ENCODE data around the gene TTC28.
A peak's percentile ranks its signal among the peaks of the same experiment; 100 is the strongest.

TTC28 gene

DNA sequence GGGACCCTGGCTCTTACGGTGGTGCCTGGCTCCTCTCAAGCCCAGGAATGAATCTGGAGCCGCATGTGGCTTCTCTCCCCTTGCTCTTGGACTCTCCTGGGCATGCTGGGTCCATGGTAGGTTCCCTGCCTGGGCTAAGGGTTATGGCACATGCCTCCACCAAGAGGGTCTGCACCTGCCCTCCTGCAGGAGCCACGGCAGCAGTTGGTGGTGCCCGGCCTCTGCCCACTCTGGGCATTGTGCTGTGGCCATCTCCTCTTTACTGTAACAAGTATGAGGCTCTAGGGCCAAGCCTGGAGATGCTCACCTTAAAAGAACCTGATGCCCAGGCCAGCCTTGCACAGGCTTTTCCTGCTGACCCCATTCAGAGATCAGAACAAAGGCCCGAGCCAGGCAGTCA, 656.6 kb downstream of the TTC28 start:
- no peaks in the 10 kb centered on the region for H3K9me3 Mint-ChIP-seq
- H3K27ac Mint-ChIP-seq, result no peak overlapping the region
- H3K36me3 Mint-ChIP-seq, result no peaks in the 10 kb centered on the region
- CTCF ChIA-PET, result interaction anchor here (1.1 to 1.5 kb wide), 2 partner anchors 418 to 419 kb away, joined by 3 to 4 read pairs; no protein-coding TSS in a partner anchor
- peaks cover 5% of the 10 kb centered on the region for H3K4me1 Mint-ChIP-seq
- H3K4me3 Mint-ChIP-seq, result no peak overlapping the region
- no peaks in the 10 kb centered on the region for H3K27me3 Mint-ChIP-seq
- DNase-seq, result peak; percentile 6

DNA sequence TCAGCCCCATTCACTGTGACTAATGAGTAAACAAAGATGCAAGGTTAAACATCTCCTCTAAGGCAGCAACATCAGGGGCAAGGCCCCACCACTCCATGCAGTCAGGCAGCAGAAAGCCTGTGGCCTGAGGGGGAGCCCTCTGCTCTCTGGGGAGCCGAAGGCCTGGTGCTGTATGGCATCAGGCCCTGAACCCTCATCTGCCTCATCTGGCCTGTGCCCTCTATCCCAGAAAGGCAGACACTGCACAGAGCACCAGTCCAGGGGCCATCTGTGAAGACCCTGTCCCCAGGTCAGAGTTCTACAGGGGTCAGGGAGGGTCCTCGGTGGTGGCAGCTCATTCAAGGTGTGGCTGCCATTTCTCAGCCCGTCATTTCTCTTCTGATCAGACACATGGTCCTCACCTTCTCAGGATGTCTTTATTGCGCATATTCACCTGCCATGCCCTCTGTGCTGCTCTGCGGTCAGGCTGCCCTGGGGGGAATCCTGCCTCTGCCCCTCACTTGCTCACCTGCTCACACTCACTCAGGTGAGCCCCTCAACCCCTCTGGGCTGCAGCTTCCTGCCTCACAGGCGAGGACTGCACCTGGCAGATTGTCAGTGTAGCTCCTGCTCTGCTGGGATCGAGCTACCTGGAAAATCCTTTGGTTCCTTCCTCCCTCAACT, 657.5 kb downstream of the TTC28 start:
- CTCF ChIA-PET, result interaction anchor here (2.4 kb wide), 1 partner anchor 571 kb away, joined by 18 read pairs; no protein-coding TSS in a partner anchor
- no peaks in the 10 kb centered on the region for H3K27me3 Mint-ChIP-seq
- peaks cover 5% of the 10 kb centered on the region for H3K4me1 Mint-ChIP-seq
- H3K27ac Mint-ChIP-seq, result no peak overlapping the region
- H3K36me3 Mint-ChIP-seq, result no peaks in the 10 kb centered on the region
- no peaks in the 10 kb centered on the region for H3K9me3 Mint-ChIP-seq
- peak; percentile 12 for DNase-seq
- H3K4me3 Mint-ChIP-seq, result no peak overlapping the region

DNA sequence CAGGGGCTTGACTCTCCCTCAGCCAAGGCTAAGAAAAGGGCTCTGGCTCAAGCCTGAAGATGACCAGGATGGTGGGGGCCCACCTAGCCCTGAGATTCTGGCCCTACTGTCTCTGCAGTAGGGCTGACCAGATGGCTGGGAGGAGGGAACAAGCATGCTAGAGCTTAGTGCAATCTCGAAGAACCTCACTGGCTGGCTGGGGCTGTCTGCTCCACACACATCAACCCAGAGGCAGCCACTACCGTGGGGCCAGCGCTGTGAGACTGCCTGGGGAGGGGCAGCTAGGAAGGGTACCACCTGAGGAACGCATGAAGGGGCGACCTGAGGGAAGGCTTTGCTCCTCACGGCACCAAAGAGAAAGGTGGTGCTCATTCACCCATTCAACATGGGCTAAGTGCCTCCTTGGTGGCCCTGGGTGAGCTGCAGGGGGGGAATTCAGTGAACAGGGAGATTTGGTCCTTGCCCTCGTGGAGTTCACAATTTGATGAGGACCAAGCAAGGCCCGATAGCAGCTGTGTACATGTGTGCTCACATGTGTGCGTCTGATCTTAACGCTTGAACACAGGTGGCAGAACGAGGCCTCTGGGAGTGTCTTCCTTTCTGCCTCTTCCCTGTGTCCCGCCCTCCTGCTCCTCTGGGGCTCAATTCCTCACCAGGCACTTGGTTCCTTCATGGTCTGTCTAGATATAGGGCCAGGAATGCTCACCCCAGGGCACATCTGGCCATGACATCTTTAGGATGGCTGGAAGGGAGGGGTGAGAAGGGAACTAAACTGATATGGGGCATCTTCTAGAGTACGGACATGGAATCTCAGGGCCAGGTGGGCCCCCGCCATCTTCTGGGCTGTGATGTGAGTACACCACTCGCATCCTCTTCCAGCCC, 658.3 kb downstream of the TTC28 start:
- CTCF ChIA-PET, result interaction anchor here (1.1 to 4.2 kb wide), 5 partner anchors 11 to 572 kb away, joined by 3 to 32 read pairs (median 6); no protein-coding TSS in a partner anchor
- H3K36me3 Mint-ChIP-seq, result no peaks in the 10 kb centered on the region
- peak; percentile 17 for DNase-seq
- no peaks in the 10 kb centered on the region for H3K27me3 Mint-ChIP-seq
- H3K4me1 Mint-ChIP-seq, result peaks cover 5% of the 10 kb centered on the region
- H3K4me3 Mint-ChIP-seq, result no peak overlapping the region
- H3K9me3 Mint-ChIP-seq, result no peaks in the 10 kb centered on the region
- H3K27ac Mint-ChIP-seq, result no peak overlapping the region

DNA sequence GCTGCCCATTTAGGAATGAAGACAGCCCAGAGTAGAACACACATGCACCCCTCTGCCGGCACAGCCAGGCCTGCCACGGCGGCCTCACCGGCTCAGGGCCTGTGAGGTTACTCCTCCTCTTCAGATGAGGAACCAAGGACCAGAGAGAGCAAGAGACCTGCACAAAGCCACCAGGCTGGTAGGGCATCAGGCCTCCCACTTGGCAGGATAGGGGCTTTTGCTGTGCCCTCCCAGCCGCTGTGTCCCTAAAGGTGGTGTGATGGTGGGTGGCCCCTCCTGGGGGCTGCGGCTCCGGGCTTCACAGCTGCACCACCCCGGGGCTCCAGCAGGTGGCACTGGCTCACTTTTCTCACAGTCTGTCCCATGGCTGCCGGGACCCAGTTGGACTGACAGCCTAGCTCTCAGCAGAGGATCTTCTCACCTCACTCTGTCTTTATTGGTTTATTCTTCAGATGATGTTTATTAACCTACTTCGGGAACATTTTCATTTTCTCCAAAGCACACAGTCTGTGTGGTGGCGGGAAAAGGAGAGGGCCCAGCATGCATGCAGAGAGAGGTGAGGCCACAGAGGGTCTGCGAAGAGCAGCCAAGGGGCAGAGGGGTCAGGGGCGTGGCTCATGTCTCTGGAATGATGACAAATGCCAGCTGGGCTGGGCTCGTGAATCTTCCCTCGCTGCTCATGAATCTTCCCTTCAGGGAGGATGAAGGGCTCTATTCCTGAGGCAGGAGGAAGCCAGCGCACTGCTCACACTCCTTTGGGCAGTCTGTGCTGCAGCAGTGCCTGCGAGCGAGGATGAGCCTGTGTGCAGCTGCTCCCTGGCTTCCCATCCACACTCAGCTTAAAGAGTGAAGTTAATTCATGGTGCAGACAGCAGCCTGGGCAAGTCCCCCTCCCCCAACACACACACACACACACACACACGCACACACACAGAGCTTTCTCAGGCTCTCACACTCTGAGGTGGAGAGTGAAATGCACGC, 659.5 kb downstream of the TTC28 start:
- H3K36me3 Mint-ChIP-seq, result no peaks in the 10 kb centered on the region
- CTCF ChIA-PET, result interaction anchor here (0.6 to 4.2 kb wide), 14 partner anchors 9 to 576 kb away, joined by 3 to 32 read pairs (median 5); no protein-coding TSS in a partner anchor

DNA sequence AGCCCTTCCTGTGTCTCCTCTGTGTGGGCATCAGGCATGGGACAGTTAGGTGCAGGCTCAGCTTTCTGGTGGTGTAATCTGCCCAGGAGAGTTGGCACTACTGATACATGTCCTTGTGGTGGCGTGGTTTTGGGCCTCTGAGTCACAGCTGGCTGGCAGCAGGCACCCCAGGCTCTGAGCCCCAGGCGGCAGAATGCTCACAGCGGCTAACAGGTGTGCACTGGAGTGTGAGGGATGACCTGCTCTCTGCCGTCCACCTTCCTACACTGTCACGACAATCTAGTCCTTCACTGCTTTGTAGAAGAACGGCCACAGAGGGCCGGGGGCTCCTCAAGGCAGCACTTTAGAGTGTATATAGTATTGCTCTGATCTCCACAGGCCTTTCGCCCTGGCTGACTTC, 660.3 kb downstream of the TTC28 start:
- DNase-seq, result peak; percentile 19
- Mint-ChIP-seq H3K9me3 (no peaks in the 10 kb centered on the region), H3K27ac (no peak overlapping the region), H3K27me3 (no peaks in the 10 kb centered on the region), H3K36me3 (no peaks in the 10 kb centered on the region), H3K4me1 (peaks cover 5% of the 10 kb centered on the region), H3K4me3 (no peak overlapping the region)
- CTCF ChIA-PET, result interaction anchor here (1.0 to 4.2 kb wide), 10 partner anchors 9 to 577 kb away, joined by 3 to 32 read pairs (median 6); no protein-coding TSS in a partner anchor

More for the DNA sequence above, 659.5 kb downstream of the TTC28 start:
- DNase-seq, result peak; percentile 75
- Mint-ChIP-seq H3K4me3 (no peak overlapping the region), H3K9me3 (no peaks in the 10 kb centered on the region), H3K27ac (no peak overlapping the region), H3K4me1 (peaks cover 5% of the 10 kb centered on the region), H3K27me3 (no peaks in the 10 kb centered on the region)

DNA sequence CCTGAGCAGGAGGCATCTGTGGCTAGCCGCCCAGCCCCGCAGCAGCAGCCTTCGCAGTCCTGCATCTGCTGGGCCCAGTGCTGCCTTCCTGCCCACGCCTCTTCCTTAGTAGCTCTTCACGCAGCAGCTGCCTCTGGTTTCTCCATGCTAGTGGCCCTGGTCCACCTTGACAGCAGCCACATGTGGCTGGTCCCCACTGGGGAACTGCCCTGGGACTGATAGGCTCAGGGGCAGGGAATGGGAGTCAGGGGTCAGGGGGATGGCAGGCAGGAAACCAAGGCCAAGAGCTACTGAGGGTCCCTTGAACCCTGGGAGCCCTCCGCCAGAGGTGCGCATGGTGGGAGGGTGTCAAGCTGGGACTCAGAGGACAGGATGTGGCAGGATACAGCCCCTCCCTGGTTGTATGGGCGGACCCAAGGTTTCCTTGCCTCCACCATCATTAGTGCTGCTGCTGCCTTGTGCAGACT, 661.1 kb downstream of the TTC28 start:
- H3K4me1 Mint-ChIP-seq, result peaks cover 5% of the 10 kb centered on the region
- CTCF ChIA-PET, result interaction anchor here (1.0 to 4.2 kb wide), 5 partner anchors 10 to 578 kb away, joined by 3 to 32 read pairs (median 11); no protein-coding TSS in a partner anchor
- peaks cover 3% of the 10 kb centered on the region for H3K27me3 Mint-ChIP-seq
- H3K27ac Mint-ChIP-seq, result no peak overlapping the region
- no peak overlapping the region for H3K4me3 Mint-ChIP-seq
- peak; percentile 22 for DNase-seq
- H3K9me3 Mint-ChIP-seq, result no peaks in the 10 kb centered on the region
- H3K36me3 Mint-ChIP-seq, result no peaks in the 10 kb centered on the region

DNA sequence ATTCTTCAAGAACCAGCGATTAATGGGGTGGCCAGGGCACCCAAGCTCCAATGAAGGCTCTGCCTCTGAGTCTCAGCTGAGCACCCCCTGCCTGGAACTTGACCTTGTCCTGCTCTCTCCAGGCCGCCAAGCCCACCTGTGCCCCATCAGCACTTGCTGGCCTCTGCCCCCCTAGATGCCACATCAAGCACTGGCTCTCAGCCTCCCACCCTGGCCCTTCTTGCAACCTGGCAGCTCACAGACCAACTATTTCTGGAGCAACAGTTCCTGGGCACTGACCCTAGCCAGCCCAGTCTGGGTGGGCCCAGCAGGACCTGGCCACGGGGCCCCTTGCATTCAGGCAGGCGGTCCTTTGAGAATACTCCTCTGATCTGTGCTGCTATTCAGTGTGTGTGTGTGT, 661.8 kb downstream of the TTC28 start:
- no peak overlapping the region for H3K4me3 Mint-ChIP-seq

DNA sequence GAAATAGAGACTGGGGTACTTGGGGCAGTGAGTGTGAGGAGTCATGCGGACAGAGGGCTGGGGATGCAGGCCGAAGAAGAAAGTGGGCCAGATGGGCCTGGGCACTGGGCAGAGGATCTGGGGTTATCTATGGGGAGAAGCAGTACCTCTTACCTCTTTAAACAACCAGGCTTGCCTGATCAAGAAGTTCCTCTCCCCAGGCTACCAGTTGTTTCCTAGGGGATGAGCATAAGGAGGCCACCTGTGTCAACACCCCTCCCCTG, 662.2 kb downstream of the TTC28 start:
- Mint-ChIP-seq H3K27me3 (peaks cover 3% of the 10 kb centered on the region), H3K36me3 (no peaks in the 10 kb centered on the region), H3K4me1 (peaks cover 5% of the 10 kb centered on the region), H3K27ac (no peak overlapping the region), H3K9me3 (no peaks in the 10 kb centered on the region), H3K4me3 (no peak overlapping the region)
- CTCF ChIA-PET, result interaction anchor here (4.2 kb wide), 1 partner anchor 425 kb away, joined by 32 read pairs; no protein-coding TSS in a partner anchor
- no peak for DNase-seq

More for the DNA sequence above, 661.8 kb downstream of the TTC28 start:
- Mint-ChIP-seq H3K27me3 (peaks cover 3% of the 10 kb centered on the region), H3K9me3 (no peaks in the 10 kb centered on the region), H3K4me1 (peaks cover 5% of the 10 kb centered on the region), H3K27ac (no peak overlapping the region), H3K36me3 (no peaks in the 10 kb centered on the region)
- DNase-seq, result peak; percentile 18
- CTCF ChIA-PET, result interaction anchor here (1.0 to 4.2 kb wide), 2 partner anchors 32 to 425 kb away, joined by 3 to 32 read pairs; no protein-coding TSS in a partner anchor

DNA sequence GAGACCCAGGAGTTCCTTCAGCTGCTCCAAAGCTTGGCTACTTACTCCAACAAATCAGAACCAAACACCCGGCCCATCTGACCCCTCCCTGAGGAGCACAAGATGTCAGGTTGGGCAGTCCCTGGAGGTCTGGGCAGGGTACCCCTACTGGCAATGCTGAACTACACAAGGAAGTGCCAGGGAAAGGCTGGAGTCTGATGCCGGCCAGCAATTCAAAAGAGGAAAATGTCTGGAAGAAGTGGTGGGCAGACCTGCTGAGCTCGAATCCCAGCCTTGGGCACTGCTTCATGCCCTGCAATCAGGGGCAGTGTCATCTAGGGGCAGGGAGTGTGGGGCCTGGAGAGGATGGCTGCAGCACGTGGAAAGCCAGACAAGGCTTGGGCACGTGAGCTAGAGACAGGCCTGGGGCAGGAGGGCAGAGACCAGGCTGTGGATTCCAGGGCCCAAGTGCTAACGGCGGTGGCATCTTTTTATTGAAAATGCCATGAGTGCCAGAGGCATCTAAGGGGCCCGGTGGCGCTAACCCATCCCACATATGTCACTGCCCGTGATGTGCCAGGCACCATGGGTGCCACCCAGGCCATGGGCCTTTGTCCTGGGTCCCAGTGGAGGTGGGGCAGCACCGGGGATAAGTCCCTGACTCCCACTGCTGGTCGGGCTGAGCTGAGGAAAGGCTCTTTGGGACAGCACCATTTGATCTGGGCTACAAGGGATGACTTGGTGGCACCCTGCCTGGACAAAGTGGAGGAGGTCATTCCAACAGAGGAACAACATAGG, 662.7 kb downstream of the TTC28 start:
- peak; percentile 11 for DNase-seq
- CTCF ChIA-PET, result interaction anchor here (4.2 kb wide), 1 partner anchor 426 kb away, joined by 32 read pairs; no protein-coding TSS in a partner anchor

DNA sequence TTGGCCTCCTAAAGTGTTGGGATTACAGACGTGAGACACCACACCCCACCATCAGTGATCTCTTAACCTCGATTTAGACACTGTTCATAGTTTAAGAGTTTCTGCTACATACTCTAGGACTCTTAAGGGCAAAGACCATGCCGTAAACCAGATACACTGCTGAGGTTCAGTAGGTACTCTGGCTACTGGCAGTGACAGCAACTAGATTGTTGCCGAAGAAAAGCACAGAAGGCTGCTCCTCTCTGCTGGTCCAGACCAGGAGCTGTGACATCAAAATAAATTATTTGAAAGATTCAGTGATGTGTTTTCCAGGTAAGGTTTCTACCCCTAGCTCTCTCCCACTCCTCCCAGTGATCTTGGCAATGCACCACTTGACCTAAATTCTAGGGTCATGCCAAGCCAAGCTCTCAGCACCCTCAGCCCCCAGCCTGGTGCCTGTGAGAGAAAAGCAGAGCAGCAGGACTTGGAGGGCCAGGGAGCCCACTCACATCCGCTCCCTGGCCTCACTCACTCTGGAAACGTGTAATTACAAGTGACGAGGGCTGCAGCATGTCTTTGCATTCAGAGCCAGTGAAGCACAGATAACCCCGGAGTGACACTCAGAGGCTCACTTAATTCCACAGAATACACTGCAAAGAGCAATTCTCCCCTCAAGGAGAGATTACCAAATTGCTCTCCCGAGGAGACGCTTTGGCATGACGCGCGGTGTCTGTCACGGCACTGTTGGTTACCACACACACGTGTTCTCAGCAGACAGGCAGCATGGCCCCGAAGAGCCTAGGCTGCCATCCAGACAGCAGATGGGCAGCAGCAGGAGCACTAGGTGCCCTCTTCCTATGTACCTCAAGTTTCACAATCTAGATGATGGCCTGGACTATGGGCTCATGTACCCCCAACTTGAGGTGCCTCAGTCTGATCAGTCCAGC, 663.7 kb downstream of the TTC28 start:
- no peak overlapping the region for H3K4me3 Mint-ChIP-seq
- H3K36me3 Mint-ChIP-seq, result no peaks in the 10 kb centered on the region
- no peaks in the 10 kb centered on the region for H3K9me3 Mint-ChIP-seq
- H3K27me3 Mint-ChIP-seq, result peaks cover 3% of the 10 kb centered on the region
- H3K4me1 Mint-ChIP-seq, result peaks cover 5% of the 10 kb centered on the region
- DNase-seq, result no peak
- CTCF ChIA-PET, result interaction anchor here (1.5 kb wide), 1 partner anchor 585 kb away, joined by 3 read pairs; no protein-coding TSS in a partner anchor
- H3K27ac Mint-ChIP-seq, result no peak overlapping the region

More for the DNA sequence above, 662.7 kb downstream of the TTC28 start:
- no peak overlapping the region for H3K4me3 Mint-ChIP-seq
- no peaks in the 10 kb centered on the region for H3K36me3 Mint-ChIP-seq
- H3K27me3 Mint-ChIP-seq, result peaks cover 3% of the 10 kb centered on the region
- no peaks in the 10 kb centered on the region for H3K9me3 Mint-ChIP-seq
- no peak overlapping the region for H3K27ac Mint-ChIP-seq
- H3K4me1 Mint-ChIP-seq, result peaks cover 5% of the 10 kb centered on the region

DNA sequence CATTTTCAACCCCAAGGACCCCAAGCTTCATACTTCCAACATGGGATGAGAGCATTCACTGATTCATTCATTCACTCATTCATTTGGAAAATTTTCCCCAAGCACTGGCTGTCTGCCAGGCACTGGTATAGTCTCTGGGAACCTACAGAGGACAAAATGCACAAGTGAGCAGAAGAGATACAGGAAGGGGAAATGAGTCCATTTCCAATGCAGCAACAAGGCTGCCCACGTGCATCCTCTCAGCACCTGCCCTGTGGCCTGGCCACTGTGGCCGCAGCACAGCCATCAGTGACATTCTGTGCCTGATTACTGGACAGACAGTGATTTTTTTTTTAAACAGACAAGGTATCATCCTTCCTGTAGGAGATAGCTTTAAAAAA, 664.6 kb downstream of the TTC28 start:
- H3K4me1 Mint-ChIP-seq, result peaks cover 5% of the 10 kb centered on the region
- H3K36me3 Mint-ChIP-seq, result no peaks in the 10 kb centered on the region
- no peak for DNase-seq
- H3K9me3 Mint-ChIP-seq, result no peaks in the 10 kb centered on the region
- H3K27ac Mint-ChIP-seq, result no peak overlapping the region
- peaks cover 3% of the 10 kb centered on the region for H3K27me3 Mint-ChIP-seq
- H3K4me3 Mint-ChIP-seq, result no peak overlapping the region
- CTCF ChIA-PET, result interaction anchor here (1.5 kb wide), 1 partner anchor 586 kb away, joined by 3 read pairs; no protein-coding TSS in a partner anchor
